Natural killer cell (primary cell): Measurements from ENCODE around the gene UST. TPM values are rescaled to one million over a fixed set of nuclear protein-coding genes. Genes with fewer than 3 reads are reported as not detected.

Experiments used
- ATAC-seq, 3 donors: fragments of 150-1000 bp in 2 of 3; fragments of 200-7000 bp in 1 of 3; cut with Tn5 transposase; 1 replicate in 1 of 3; 2 replicates in 2 of 3; pipeline ENCODE4 v1.10.0; 2021; ENCODE audit warnings: mild to moderate bottlenecking in 2 of 3, moderate library complexity in 2 of 3
- DNase-seq, 2 donors: peaks; one replicate each; pipeline versions ENCODE4 v3.0.0 to v3.0.0-alpha.2; 2013 to 2021; ENCODE audit warnings: mixed read lengths in 1 of 2
- H3K27ac ChIP-seq: one replicate; pipeline ENCODE4 v1.5.1; 2013; ENCODE audit warnings: mild to moderate bottlenecking, low read length
- H3K27me3 ChIP-seq: one replicate; pipeline ENCODE4 v1.6.1; 2013; ENCODE audit warnings: low read length; ENCODE audit not compliant: control insufficient read depth, insufficient read depth
- H3K36me3 ChIP-seq: one replicate; pipeline ENCODE4 v1.6.1; 2013; ENCODE audit warnings: low read length; ENCODE audit not compliant: control insufficient read depth, insufficient read depth
- H3K4me1 ChIP-seq: one replicate; pipeline ENCODE4 v1.6.1; 2013; ENCODE audit warnings: low read length; ENCODE audit not compliant: control insufficient read depth, insufficient read depth
- H3K4me3 ChIP-seq: one replicate; pipeline ENCODE4 v1.5.1; 2013; ENCODE audit warnings: low read length
- H3K9me3 ChIP-seq: one replicate; pipeline ENCODE4 v1.6.1; 2013; ENCODE audit warnings: low read length; ENCODE audit not compliant: control insufficient read depth, insufficient read depth
- H3K27ac Mint-ChIP-seq, 2 donors: one replicate each; pipeline ENCODE4 v1.8.0; 2022; ENCODE audit warnings: mild to moderate bottlenecking in 2 of 2, mixed read lengths in 2 of 2, moderate library complexity in 1 of 2
- H3K27me3 Mint-ChIP-seq, 2 donors: one replicate each; pipeline ENCODE4 v1.8.0; 2022; ENCODE audit warnings: low read depth in 2 of 2, mixed read lengths in 2 of 2
- H3K36me3 Mint-ChIP-seq: one replicate; pipeline ENCODE4 v1.8.0; 2022; ENCODE audit warnings: mixed read lengths
- H3K4me1 Mint-ChIP-seq, 2 donors: one replicate each; pipeline ENCODE4 v1.8.0; 2022; ENCODE audit warnings: mixed read lengths in 2 of 2
- H3K4me3 Mint-ChIP-seq: one replicate; pipeline ENCODE4 v1.8.0; 2022; ENCODE audit warnings: mild to moderate bottlenecking, moderate library complexity, mixed read lengths
- H3K9me3 Mint-ChIP-seq, 2 donors: one replicate each; pipeline ENCODE4 v1.8.0; 2022; ENCODE audit warnings: mixed read lengths in 2 of 2
- WGBS: methylation state at CpG from one replicate; pipeline ENCODE4 v1.1.7; 2013; ENCODE audit warnings: missing lambda C conversion rate; ENCODE audit not compliant: insufficient coverage; 5-methylcytosine and 5-hydroxymethylcytosine counted together
- intact Hi-C: fragments of 100-400 bp; cut with micrococcal nuclease; formaldehyde crosslinking; loops from one replicate; pipeline ENCODE4 v1.14.2; 2022
- total RNA-seq, 4 donors: library from RNA; stranded (reverse); fragments of 120-200 nt in 1 of 4; gene quantifications; one replicate each; pipeline versions ENCODE4 v1.2.3 to v1.2.4, GENCODE V29; 2013 to 2022
- TF ChIP-seq, protein P1 (sequence below): fragments of 200-600 bp; IDR thresholded peaks from one replicate; pipeline ENCODE4 v1.8.0; 2022; ENCODE audit warnings: antibody characterized with exemption

Gene UST
- total RNA-seq, 3 donors from 2014 or later (not counting 1 experiment from before 2014, with no cell fraction given), result 6.3 to 11.9 (median 10.6) TPM

DNA sequence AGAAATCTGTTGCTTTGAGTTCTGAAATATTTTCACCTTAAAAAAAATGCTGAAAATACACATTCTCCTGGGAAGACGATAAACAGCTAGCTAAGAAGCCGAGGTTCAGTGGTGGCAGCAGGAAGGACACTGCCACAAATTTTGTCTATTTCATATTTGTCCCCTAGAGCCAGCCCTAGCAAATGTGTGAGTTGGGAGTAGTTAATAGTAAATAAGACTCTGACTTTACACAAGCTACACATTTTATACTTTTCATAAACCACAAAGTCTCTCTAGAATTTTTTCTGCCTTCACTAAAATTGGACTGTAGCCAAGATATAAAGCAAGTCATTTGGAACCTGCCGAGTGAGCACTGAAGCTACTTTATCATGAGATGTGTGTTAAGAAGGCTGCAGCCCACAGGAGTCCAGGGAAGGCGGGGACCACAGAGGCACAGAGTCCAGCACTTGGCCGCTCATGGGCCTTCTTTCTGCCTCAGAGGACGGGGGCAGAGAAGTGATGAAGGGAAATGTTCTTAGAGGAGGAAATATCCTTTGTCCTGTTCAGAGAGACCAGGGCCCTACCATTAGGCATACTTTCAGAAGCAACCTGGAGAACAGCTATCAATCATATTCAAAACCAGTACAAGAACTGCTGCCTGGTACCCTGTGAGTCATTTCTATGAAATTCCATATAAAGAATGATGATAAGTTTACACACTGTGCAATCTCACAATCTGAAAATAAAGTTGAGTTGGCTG, 329.0 kb downstream of the UST start:
- no peak overlapping the region for H3K27ac ChIP-seq
- H3K4me1 Mint-ChIP-seq, result peaks cover 0 to 5% of the 10 kb centered on the region in 2 donors
- intact Hi-C loops, result no loop called here

GRCh38 chr6:149076355-149076734, 329.5 kb downstream of the UST start:
- no peaks in the 10 kb centered on the region for H3K27me3 ChIP-seq
- H3K4me3 ChIP-seq, result no peak overlapping the region
- no peak overlapping the region for H3K27ac ChIP-seq
- no peaks in the 10 kb centered on the region for H3K4me1 ChIP-seq
- DNase-seq (no peak), ATAC-seq (no peak)
- Mint-ChIP-seq H3K36me3 (no peaks in the 10 kb centered on the region), H3K27ac (no peak overlapping the region), H3K4me1 (peaks cover 0 to 5% of the 10 kb centered on the region in 2 donors), H3K27me3 (no peaks in the 10 kb centered on the region), H3K4me3 (no peak overlapping the region), H3K9me3 (no peaks in the 10 kb centered on the region)
- 88% methylated on average over 2 of the region's 2 CpGs for WGBS
- no peaks in the 10 kb centered on the region for H3K9me3 ChIP-seq
- TF ChIP-seq, protein P1, sequence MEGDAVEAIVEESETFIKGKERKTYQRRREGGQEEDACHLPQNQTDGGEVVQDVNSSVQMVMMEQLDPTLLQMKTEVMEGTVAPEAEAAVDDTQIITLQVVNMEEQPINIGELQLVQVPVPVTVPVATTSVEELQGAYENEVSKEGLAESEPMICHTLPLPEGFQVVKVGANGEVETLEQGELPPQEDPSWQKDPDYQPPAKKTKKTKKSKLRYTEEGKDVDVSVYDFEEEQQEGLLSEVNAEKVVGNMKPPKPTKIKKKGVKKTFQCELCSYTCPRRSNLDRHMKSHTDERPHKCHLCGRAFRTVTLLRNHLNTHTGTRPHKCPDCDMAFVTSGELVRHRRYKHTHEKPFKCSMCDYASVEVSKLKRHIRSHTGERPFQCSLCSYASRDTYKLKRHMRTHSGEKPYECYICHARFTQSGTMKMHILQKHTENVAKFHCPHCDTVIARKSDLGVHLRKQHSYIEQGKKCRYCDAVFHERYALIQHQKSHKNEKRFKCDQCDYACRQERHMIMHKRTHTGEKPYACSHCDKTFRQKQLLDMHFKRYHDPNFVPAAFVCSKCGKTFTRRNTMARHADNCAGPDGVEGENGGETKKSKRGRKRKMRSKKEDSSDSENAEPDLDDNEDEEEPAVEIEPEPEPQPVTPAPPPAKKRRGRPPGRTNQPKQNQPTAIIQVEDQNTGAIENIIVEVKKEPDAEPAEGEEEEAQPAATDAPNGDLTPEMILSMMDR, result no peak
- intact Hi-C loops, result no loop called here
- peaks cover 18% of the 10 kb centered on the region for H3K36me3 ChIP-seq

More for the DNA sequence above, 329.0 kb downstream of the UST start:
- H3K36me3 Mint-ChIP-seq, result no peaks in the 10 kb centered on the region
- peaks cover 18% of the 10 kb centered on the region for H3K36me3 ChIP-seq
- WGBS, result 37% methylated on average over 5 of the region's 6 CpGs
- H3K9me3 Mint-ChIP-seq, result no peaks in the 10 kb centered on the region
- TF ChIP-seq, protein P1, result no peak
- H3K27ac Mint-ChIP-seq, result no peak overlapping the region
- H3K4me3 ChIP-seq, result no peak overlapping the region
- no peaks in the 10 kb centered on the region for H3K27me3 Mint-ChIP-seq
- H3K4me3 Mint-ChIP-seq, result no peak overlapping the region
- H3K4me1 ChIP-seq, result no peaks in the 10 kb centered on the region
- ATAC-seq (no peak), DNase-seq (no peak)
- H3K27me3 ChIP-seq, result no peaks in the 10 kb centered on the region
- H3K9me3 ChIP-seq, result no peaks in the 10 kb centered on the region

GRCh38 chr6:149077208-149077607, 330.4 kb downstream of the UST start:
- Histone ChIP-seq H3K4me1 (no peaks in the 10 kb centered on the region), H3K27me3 (no peaks in the 10 kb centered on the region), H3K27ac (no peak overlapping the region), H3K4me3 (no peak overlapping the region), H3K36me3 (peaks cover 18% of the 10 kb centered on the region), H3K9me3 (no peaks in the 10 kb centered on the region)
- Mint-ChIP-seq H3K27ac (no peak overlapping the region), H3K4me3 (no peak overlapping the region), H3K27me3 (no peaks in the 10 kb centered on the region), H3K4me1 (peaks cover 0 to 5% of the 10 kb centered on the region in 2 donors), H3K36me3 (no peaks in the 10 kb centered on the region), H3K9me3 (no peaks in the 10 kb centered on the region)
- WGBS, result 58% methylated on average over 6 of the region's 6 CpGs
- TF ChIP-seq, protein P1, result no peak
- intact Hi-C loops, result no loop called here
- no peak for ATAC-seq
- DNase-seq, result peak in 1 of 2 donors; percentile 38
